ENCODE data around the gene PDE8B. TPM values are rescaled to one million over a fixed set of nuclear protein-coding genes. Genes with fewer than 3 reads are reported as not detected.

Gene PDE8B
- total RNA-seq, 6 donors from 2014 or later: 5.8 to 21.9 (median 9.7) TPM

GRCh38 chr5:77250021-77250420, 39.5 kb downstream of the PDE8B start:
- Histone ChIP-seq H3K9me3 (no peaks in the 10 kb centered on the region), H3K36me3 (no peaks in the 10 kb centered on the region), H3K27ac (no peak overlapping the region), H3K4me3 (no peak overlapping the region), H3K4me1 (no peaks in the 10 kb centered on the region), H3K27me3 (no peaks in the 10 kb centered on the region)
- DNase-seq: no peak
- TF ChIP-seq CTCF (IDR thresholded peaks at IDR 0.05) (no peak), EP300 (IDR thresholded peaks at IDR 0.05) (no peak), POLR2A (IDR thresholded peaks at IDR 0.05) (no peak), POLR2AphosphoS5 (IDR thresholded peaks at IDR 0.05) (no peak)
- 90 to 93% methylated on average over 4 of the region's 4 CpGs for WGBS, 2 donors
- no peak for ATAC-seq (ENCODE audit: low FRiP score in 2 of 2)

- H3K9me3 ChIP-seq: no peaks in the 10 kb centered on the region
- 79 to 81% methylated on average over 3 of the region's 3 CpGs for WGBS, 2 donors
- H3K4me1 ChIP-seq: no peaks in the 10 kb centered on the region
- no peak overlapping the region for H3K27ac ChIP-seq
- H3K4me3 ChIP-seq: no peak overlapping the region
- TF ChIP-seq CTCF (IDR thresholded peaks at IDR 0.05) (no peak), POLR2AphosphoS5 (IDR thresholded peaks at IDR 0.05) (no peak), POLR2A (IDR thresholded peaks at IDR 0.05) (no peak), EP300 (IDR thresholded peaks at IDR 0.05) (no peak)
- H3K27me3 ChIP-seq: no peaks in the 10 kb centered on the region
- ATAC-seq (ENCODE audit: low FRiP score in 2 of 2) (no peak), DNase-seq (no peak)
- H3K36me3 ChIP-seq: no peaks in the 10 kb centered on the region
Observed at GRCh38 chr5:77251921-77252320, 41.4 kb downstream of the PDE8B start.

- TF ChIP-seq POLR2A (IDR thresholded peaks at IDR 0.05) (no peak), EP300 (IDR thresholded peaks at IDR 0.05) (no peak), CTCF (IDR thresholded peaks at IDR 0.05) (no peak), POLR2AphosphoS5 (IDR thresholded peaks at IDR 0.05) (no peak)
- Histone ChIP-seq H3K27me3 (no peaks in the 10 kb centered on the region), H3K4me3 (no peak overlapping the region), H3K36me3 (no peaks in the 10 kb centered on the region), H3K9me3 (no peaks in the 10 kb centered on the region), H3K27ac (no peak overlapping the region), H3K4me1 (no peaks in the 10 kb centered on the region)
- WGBS, 2 donors: 57 to 79% methylated on average over 3 to 6 of the region's 6 CpGs
- ATAC-seq (ENCODE audit: low FRiP score in 2 of 2) (peak; percentile 37 to 57), DNase-seq (peak in 1 of 2 donors; percentile 3)
Observed at GRCh38 chr5:77255617-77256016, 45.1 kb downstream of the PDE8B start.

- Histone ChIP-seq H3K27ac (no peak overlapping the region), H3K4me1 (peaks cover 0 to 2% (median 0%) of the 10 kb centered on the region in 4 donors)
Observed at GRCh38 chr5:77256406-77256805, 45.9 kb downstream of the PDE8B start.

GRCh38 chr5:77258652-77259051, 48.2 kb downstream of the PDE8B start:
- 90 to 95% methylated on average over 1 of the region's 1 CpG for WGBS, 2 donors
- TF ChIP-seq EP300 (IDR thresholded peaks at IDR 0.05) (no peak), POLR2AphosphoS5 (IDR thresholded peaks at IDR 0.05) (no peak), POLR2A (IDR thresholded peaks at IDR 0.05) (no peak), CTCF (IDR thresholded peaks at IDR 0.05) (no peak)
- ATAC-seq (ENCODE audit: low FRiP score in 2 of 2) (no peak), DNase-seq (no peak)
- no peaks in the 10 kb centered on the region for H3K36me3 ChIP-seq
- peaks cover 0 to 17% (median 0%) of the 10 kb centered on the region in 4 donors for H3K4me1 ChIP-seq
- no peak overlapping the region for H3K27ac ChIP-seq
- no peak overlapping the region for H3K4me3 ChIP-seq
- no peaks in the 10 kb centered on the region for H3K9me3 ChIP-seq
- H3K27me3 ChIP-seq: no peaks in the 10 kb centered on the region

More at GRCh38 chr5:77256406-77256805, 45.9 kb downstream of the PDE8B start:
- Histone ChIP-seq H3K36me3 (no peaks in the 10 kb centered on the region), H3K4me3 (no peak overlapping the region), H3K9me3 (no peaks in the 10 kb centered on the region), H3K27me3 (no peaks in the 10 kb centered on the region)
- 94 to 97% methylated on average over 1 of the region's 1 CpG for WGBS, 2 donors
- TF ChIP-seq EP300 (IDR thresholded peaks at IDR 0.05) (no peak), POLR2A (IDR thresholded peaks at IDR 0.05) (no peak)
- no peak for ATAC-seq (ENCODE audit: low FRiP score in 2 of 2)
- DNase-seq: no peak
